A549 (cell line): ENCODE measurements around the gene ULBP3.

Source experiments
- CTCF ChIP-seq: fragments of >200 bp; sonication (Bioruptor Twin); formaldehyde crosslinking; IDR thresholded peaks from 3 replicates; pipeline ENCODE4 v1.5.1; 2016
- HDAC2 ChIP-seq: fragments of 200-600 bp; sonication (generic); IDR thresholded peaks from 2 replicates; pipeline ENCODE4 v1.6.1; 2016
- HOXB5 ChIP-seq: fragments of 250-450 bp; sonication (Bioruptor Pico); IDR thresholded peaks from 2 replicates; pipeline ENCODE4 v1.5.0; 2020; ENCODE audit warnings: mild to moderate bottlenecking, moderate library complexity
- MAFK ChIP-seq: fragments of 450-650 bp; IDR thresholded peaks from 2 replicates; pipeline ENCODE4 v1.6.1; 2014; ENCODE audit not compliant: partially characterized antibody
- NFE2L2 ChIP-seq: fragments of 150-350 bp; conservative IDR thresholded peaks from 2 replicates; pipeline ENCODE4 v1.6.1; 2014; ENCODE audit warnings: low read length
- POLR2A ChIP-seq: IDR thresholded peaks from 2 replicates; pipeline ENCODE4 v1.6.1; 2012; ENCODE audit warnings: mild to moderate bottlenecking, low read length
- RAD21 ChIP-seq, 2 experiments: fragments of >200 bp in 1 of 2; sonication (Bioruptor Twin) in 1 of 2; formaldehyde crosslinking in 1 of 2; IDR thresholded peaks in 1 of 2; conservative IDR thresholded peaks in 1 of 2; 2 replicates in 1 of 2; 3 replicates in 1 of 2; pipeline ENCODE4 v1.6.1; 2012 to 2018; ENCODE audit warnings: inconsistent platforms in 1 of 2
- RCOR1 ChIP-seq: fragments of 150-350 bp; IDR thresholded peaks from 2 replicates; pipeline ENCODE4 v1.6.1; 2014; ENCODE audit warnings: antibody characterized with exemption, low read length, low read depth
- SREBF2 ChIP-seq: fragments of 450-650 bp; IDR thresholded peaks from 2 replicates; pipeline ENCODE4 v1.6.1; 2014; ENCODE audit warnings: mild to moderate bottlenecking, moderate library complexity
- USF2 ChIP-seq: fragments of 450-650 bp; IDR thresholded peaks from 2 replicates; pipeline ENCODE4 v1.6.1; 2014; ENCODE audit warnings: antibody characterized with exemption
- TF ChIP-seq, protein P1 (sequence below): fragments of 200-600 bp; sonication (generic); IDR thresholded peaks from 2 replicates; pipeline ENCODE4 v1.6.1; 2016; ENCODE audit warnings: antibody characterized with exemption, mild to moderate bottlenecking, moderate library complexity
- TF ChIP-seq, protein P2 (sequence below): IDR thresholded peaks from 2 replicates; pipeline ENCODE4 v1.6.1; 2012

- TF ChIP-seq POLR2A (no peak), CTCF (no peak), NFE2L2 (no peak), SREBF2 (no peak), MAFK (no peak), HOXB5 (CRISPR knock-in tag) (no peak), HDAC2 (no peak), USF2 (no peak), RAD21 (conservative IDR thresholded peaks at IDR 0.05 in 1 of 2, IDR thresholded peaks at IDR 0.05 in 1 of 2) (no peak), RCOR1 (no peak)
- TF ChIP-seq, protein P1, sequence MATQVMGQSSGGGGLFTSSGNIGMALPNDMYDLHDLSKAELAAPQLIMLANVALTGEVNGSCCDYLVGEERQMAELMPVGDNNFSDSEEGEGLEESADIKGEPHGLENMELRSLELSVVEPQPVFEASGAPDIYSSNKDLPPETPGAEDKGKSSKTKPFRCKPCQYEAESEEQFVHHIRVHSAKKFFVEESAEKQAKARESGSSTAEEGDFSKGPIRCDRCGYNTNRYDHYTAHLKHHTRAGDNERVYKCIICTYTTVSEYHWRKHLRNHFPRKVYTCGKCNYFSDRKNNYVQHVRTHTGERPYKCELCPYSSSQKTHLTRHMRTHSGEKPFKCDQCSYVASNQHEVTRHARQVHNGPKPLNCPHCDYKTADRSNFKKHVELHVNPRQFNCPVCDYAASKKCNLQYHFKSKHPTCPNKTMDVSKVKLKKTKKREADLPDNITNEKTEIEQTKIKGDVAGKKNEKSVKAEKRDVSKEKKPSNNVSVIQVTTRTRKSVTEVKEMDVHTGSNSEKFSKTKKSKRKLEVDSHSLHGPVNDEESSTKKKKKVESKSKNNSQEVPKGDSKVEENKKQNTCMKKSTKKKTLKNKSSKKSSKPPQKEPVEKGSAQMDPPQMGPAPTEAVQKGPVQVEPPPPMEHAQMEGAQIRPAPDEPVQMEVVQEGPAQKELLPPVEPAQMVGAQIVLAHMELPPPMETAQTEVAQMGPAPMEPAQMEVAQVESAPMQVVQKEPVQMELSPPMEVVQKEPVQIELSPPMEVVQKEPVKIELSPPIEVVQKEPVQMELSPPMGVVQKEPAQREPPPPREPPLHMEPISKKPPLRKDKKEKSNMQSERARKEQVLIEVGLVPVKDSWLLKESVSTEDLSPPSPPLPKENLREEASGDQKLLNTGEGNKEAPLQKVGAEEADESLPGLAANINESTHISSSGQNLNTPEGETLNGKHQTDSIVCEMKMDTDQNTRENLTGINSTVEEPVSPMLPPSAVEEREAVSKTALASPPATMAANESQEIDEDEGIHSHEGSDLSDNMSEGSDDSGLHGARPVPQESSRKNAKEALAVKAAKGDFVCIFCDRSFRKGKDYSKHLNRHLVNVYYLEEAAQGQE, result no peak
- TF ChIP-seq, protein P2, sequence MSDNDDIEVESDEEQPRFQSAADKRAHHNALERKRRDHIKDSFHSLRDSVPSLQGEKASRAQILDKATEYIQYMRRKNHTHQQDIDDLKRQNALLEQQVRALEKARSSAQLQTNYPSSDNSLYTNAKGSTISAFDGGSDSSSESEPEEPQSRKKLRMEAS, result no peak
Observed at GRCh38 chr6:150027806-150028565, 40.9 kb downstream of the ULBP3 start.
